LNCAP (cell line): ENCODE data around the gene KCTD21.

Experiments
- TF ChIP-seq, protein P1 (sequence below): fragments of 450-650 bp; IDR thresholded peaks from 2 replicates; pipeline ENCODE4 v1.5.1; 2017; ENCODE audit warnings: mild to moderate bottlenecking

The KCTD21 gene

DNA sequence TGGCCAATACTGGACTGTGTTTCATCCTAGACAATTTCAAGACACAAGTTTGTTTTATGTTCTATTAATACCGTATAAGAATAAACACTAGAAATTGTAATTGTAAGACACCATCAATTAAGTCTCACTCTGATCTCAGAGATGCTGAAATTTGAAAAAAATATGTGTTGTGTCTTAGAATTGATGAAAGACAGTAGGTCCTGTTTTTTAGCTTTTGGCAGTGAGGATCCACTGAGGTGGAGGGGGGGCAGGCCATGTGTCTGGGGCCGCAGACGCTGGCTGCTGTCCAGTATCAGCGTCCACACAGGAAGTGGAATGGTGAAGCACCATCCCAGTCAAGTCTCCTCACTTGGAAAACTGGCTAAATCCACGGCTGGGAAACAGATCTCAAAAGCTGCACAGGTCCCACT lies 26.5 kb downstream of the KCTD21 start:
- TF ChIP-seq, protein P1, sequence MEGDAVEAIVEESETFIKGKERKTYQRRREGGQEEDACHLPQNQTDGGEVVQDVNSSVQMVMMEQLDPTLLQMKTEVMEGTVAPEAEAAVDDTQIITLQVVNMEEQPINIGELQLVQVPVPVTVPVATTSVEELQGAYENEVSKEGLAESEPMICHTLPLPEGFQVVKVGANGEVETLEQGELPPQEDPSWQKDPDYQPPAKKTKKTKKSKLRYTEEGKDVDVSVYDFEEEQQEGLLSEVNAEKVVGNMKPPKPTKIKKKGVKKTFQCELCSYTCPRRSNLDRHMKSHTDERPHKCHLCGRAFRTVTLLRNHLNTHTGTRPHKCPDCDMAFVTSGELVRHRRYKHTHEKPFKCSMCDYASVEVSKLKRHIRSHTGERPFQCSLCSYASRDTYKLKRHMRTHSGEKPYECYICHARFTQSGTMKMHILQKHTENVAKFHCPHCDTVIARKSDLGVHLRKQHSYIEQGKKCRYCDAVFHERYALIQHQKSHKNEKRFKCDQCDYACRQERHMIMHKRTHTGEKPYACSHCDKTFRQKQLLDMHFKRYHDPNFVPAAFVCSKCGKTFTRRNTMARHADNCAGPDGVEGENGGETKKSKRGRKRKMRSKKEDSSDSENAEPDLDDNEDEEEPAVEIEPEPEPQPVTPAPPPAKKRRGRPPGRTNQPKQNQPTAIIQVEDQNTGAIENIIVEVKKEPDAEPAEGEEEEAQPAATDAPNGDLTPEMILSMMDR: no peak

DNA sequence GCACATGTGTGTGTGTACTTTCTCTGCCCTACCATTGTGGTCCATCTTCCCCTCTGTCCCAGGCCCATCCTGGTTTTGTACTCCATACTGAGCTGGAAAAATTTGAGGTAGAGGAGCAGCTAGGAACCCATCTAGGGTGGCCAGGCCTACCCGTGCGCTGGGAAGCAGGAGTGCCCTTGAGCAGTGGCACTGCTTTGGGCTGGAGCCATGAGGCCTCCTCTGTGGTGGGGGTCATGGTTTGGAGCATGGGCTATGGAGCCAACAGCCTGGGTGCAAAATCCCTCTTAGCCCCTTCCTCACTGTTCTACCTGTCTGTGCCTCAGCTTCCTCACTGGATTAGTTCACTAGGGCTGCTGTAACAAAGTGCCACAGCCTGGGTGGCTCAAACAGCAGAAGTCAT lies 27.1 kb downstream of the KCTD21 start:
- TF ChIP-seq, protein P1: no peak

DNA sequence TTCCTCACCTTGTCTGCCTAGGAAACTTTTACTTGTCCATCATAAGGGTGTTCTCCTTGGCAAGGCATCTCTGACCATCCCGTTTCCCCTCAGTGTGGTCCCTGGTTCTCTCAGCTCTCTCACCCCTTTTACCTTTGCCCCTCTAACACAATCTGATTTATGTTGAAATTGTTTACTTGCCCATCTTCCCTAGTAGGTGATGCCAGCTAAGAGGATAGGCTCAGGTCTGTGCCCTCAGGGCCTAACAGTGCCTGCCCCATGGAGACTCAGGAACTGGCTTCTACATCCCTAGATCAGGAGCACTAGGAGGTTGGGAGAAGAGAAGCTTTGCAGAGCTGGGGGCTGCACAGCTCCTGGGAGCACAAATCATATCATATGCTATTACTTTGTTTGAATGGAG lies 27.9 kb downstream of the KCTD21 start:
- TF ChIP-seq, protein P1: no peak

DNA sequence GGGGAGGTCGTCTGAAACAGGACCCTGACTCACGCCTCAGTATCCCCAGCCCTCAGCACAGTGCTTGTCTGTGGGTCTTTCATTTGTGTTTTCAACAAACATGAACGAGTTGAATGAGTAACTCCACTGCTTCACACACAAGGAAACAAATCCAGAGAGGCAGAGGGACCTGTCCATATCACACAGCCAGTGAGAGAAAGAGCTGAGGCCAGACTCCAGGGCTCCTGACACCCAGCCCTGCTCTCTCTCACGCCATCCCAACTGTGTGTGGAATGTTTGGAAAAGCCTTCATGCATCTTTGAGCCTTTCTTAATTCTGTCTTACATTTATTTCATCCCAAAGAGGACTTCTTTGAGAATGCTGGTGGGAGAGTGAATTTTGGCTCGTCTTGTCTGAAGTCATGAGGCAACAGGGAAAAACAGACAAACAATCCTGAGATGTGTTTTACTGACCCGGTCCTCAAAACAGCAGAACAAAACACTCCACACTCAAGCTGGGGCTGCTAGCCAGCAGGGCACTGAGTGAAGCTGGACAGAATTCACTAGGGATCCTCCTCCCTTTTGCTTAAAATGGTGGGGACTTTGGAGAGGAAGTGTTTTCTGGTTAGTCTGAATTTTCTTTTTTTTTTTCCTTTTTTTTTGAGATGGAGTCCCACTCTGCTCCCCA lies 29.3 kb downstream of the KCTD21 start:
- TF ChIP-seq, protein P1: no peak

DNA sequence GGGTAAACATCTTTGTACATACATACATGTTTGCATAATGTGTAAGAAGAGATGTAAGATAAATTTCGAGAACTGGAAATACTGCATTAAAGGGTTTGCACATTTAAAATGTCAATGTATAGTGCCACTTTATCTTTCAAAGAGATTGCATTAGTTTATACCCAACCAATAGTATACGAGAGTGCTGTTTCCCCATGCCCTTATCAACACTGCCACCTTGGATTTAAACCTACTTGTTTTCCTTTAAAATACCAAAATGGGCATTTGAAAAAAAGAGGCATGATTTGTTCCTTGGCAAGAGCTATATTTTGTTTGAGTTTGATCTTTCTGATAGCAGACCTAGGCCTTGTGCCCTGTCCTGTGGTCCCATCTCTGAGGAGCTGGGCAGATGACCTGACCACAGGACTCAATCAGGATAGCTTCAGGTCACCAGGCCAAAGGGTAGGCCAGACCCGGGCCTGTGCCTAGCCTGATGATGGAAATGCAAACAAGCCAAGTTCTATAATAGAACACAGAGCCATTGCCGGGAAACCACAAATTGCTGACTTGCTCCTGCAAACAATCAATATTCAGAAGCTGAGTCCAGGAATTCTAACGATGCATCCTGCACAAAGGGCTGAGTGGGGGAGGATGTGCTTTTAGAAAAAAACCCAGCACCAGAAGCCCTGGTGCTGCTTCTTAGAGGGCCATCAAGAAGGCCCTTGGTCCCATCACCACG lies 32.1 kb downstream of the KCTD21 start:
- TF ChIP-seq, protein P1: no peak

DNA sequence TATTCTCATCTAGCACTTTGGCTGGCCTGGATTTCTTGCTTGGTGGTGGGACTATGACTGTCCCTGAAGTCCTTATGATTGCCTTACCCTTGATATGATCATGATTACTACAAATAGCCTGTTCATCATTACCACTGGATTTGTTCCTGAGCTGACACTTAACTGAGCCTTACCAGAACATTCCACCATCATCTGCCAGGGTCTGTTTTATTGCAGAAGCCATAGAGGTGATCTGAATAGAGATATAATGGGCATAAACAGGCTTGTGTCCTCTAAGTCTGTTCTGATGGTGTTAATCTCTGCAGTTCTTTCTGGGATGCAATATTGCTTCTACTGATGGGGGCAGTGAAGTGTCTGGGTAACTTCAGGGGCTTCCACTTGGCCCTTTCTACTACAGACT lies 36.6 kb downstream of the KCTD21 start:
- TF ChIP-seq, protein P1: no peak

DNA sequence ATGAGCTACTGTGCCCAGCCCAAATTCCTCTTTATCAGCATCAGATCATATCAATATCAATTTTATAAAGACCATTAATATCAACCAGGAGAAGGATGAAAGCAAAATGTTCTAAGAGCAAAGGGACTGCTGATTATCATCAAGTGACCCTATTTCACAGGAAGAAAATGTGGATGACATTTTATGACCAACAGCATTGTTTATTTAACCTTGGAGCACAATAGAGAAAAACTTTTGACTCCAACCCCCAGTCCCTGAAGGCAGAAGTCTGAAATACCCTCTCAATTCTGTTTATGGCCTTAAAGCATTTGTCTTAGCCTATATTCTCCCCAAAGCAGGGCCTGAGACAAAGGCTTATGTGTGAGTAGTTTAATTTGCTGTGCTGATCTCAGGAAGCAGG lies 37.7 kb downstream of the KCTD21 start:
- TF ChIP-seq, protein P1: no peak
